Esophagus muscularis mucosa (tissue), 4 donors: Measurements from ENCODE around the gene MBOAT2.

Source experiments
- CTCF ChIP-seq, 3 experiments: fragments of 200-600 bp in 2 of 3; fragments of 450-650 bp in 1 of 3; sonication (generic) in 2 of 3; IDR thresholded peaks; one replicate each; pipeline ENCODE4 v1.5.1; 2017 to 2019; ENCODE audit warnings: antibody characterized with exemption in 3 of 3, mild to moderate bottlenecking in 2 of 3, moderate library complexity in 1 of 3
- EP300 ChIP-seq: sonication (generic); formaldehyde crosslinking; IDR thresholded peaks from one replicate; pipeline ENCODE4 v1.6.1; 2017; ENCODE audit warnings: antibody characterized with exemption
- POLR2A ChIP-seq: fragments of 450-650 bp; IDR thresholded peaks from one replicate; pipeline ENCODE4 v1.6.1; 2017; ENCODE audit warnings: antibody characterized with exemption, moderate library complexity, mild to moderate bottlenecking, low read depth
- POLR2AphosphoS5 ChIP-seq, 2 donors: sonication (generic); formaldehyde crosslinking; IDR thresholded peaks; one replicate each; pipeline ENCODE4 v1.6.1; 2017; ENCODE audit warnings: antibody characterized with exemption in 2 of 2

- TF ChIP-seq CTCF (IDR thresholded peaks at IDR 0.05): no peak
- no peak for TF ChIP-seq POLR2A
- TF ChIP-seq POLR2AphosphoS5 (IDR thresholded peaks at IDR 0.05): no peak
- no peak for TF ChIP-seq EP300
Measured at GRCh38 chr2:8989536-8990079, 13.9 kb downstream of the MBOAT2 start.
